Measurements from ENCODE around the gene VILL. TPM values are rescaled to one million over a fixed set of nuclear protein-coding genes. Genes with fewer than 3 reads are reported as not detected.

VILL gene
- total and polyA plus RNA-seq, 2 donors (not counting 1 experiment from before 2014, with no cell fraction given), result 2.0 to 9.4 TPM

DNA sequence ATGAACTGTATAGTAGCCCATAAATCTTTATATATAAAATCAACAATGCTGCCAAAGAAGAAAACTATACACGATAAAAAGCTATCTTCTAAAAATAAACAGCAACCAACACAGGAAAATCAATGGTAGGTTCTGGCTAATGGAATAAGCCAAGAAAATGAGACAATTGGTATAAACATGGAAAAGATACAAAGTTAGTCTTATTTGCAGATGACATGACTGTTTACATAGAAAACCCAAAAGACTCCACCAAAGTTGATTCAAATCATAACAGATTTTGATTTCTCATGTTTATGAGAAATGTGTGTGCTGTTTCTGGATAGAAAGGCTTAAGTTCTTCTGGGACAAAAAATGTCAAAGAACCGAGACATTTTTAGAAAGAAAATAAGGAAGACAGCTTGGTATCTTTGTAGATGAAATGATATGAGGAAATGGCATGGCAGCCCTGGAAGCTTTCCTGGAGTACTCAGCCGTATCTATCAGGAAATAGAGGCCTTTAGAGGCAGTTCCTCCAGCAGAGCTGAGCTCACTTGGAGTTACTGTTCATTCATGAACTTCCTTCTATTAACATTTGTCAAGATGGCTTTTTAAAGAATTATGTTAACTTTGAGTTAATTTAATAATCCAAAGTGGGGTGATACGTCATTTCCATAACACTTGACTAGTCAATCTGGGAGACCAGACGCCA lies 36.7 kb upstream of the VILL start:
- TF ChIP-seq EZH2 (IDR thresholded peaks at IDR 0.05; ENCODE audit: low read length, missing control alignments) (no peak), CTCF (conservative IDR thresholded peaks at IDR 0.05 in 1 of 2, IDR thresholded peaks at IDR 0.05 in 1 of 2; ENCODE audit: low read depth in 1 of 2, low read length in 2 of 2) (no peak)

GRCh38 chr3:37954881-37955280 lies 35.7 kb upstream of the VILL start:
- no peak for TF ChIP-seq EZH2 (IDR thresholded peaks at IDR 0.05; ENCODE audit: low read length, missing control alignments)

More for the DNA sequence above, 36.7 kb upstream of the VILL start:
- H3K9ac ChIP-seq (ENCODE audit: insufficient read depth, low read length), result no peak overlapping the region
- peak in 1 of 2 donors; percentile 35 for DNase-seq (ENCODE audit: low read depth in 2 of 2)
- peaks cover 1% of the 10 kb centered on the region for H3K36me3 ChIP-seq (ENCODE audit: control insufficient read depth, insufficient read depth, low read length)
- no peak overlapping the region for H3K4me2 ChIP-seq (ENCODE audit: extremely low read depth, insufficient read depth, low read length)
- H3K79me2 ChIP-seq (ENCODE audit: control insufficient read depth, insufficient read depth, low read length), result no peaks in the 10 kb centered on the region
- H2AFZ ChIP-seq (ENCODE audit: low read length), result no peak overlapping the region
- H3K4me1 ChIP-seq (ENCODE audit: control insufficient read depth, extremely low read depth, insufficient read depth, low read length), result peaks cover 6% of the 10 kb centered on the region
- no peaks in the 10 kb centered on the region for H3K27me3 ChIP-seq (ENCODE audit: control insufficient read depth, insufficient read depth, low read length)
- no peaks in the 10 kb centered on the region for H3K9me3 ChIP-seq (ENCODE audit: control insufficient read depth, insufficient read depth, low read depth, low read length)
- no peak overlapping the region for H3K27ac ChIP-seq (ENCODE audit: insufficient read depth, low read length)
- H4K20me1 ChIP-seq (ENCODE audit: control insufficient read depth, extremely low read depth, insufficient read depth, low read length), result no peaks in the 10 kb centered on the region
- H3K4me3 ChIP-seq (replicated peaks in 1 of 4; ENCODE audit: control extremely low read depth in 1 of 4, insufficient read depth in 1 of 4, low read depth in 3 of 4, low read length in 4 of 4), result no peak overlapping the region

GRCh38 chr3:37955918-37956707 lies 34.5 kb upstream of the VILL start:
- Histone ChIP-seq H3K9ac (ENCODE audit: insufficient read depth, low read length) (no peak overlapping the region), H3K27ac (ENCODE audit: insufficient read depth, low read length) (no peak overlapping the region)

More at GRCh38 chr3:37954881-37955280, 35.7 kb upstream of the VILL start:
- H3K79me2 ChIP-seq (ENCODE audit: control insufficient read depth, insufficient read depth, low read length), result no peaks in the 10 kb centered on the region
- no peaks in the 10 kb centered on the region for H3K9me3 ChIP-seq (ENCODE audit: control insufficient read depth, insufficient read depth, low read depth, low read length)
- peaks cover 1% of the 10 kb centered on the region for H3K36me3 ChIP-seq (ENCODE audit: control insufficient read depth, insufficient read depth, low read length)
- DNase-seq (ENCODE audit: low read depth in 2 of 2), result no peak
- H3K4me2 ChIP-seq (ENCODE audit: extremely low read depth, insufficient read depth, low read length), result no peak overlapping the region
- no peak overlapping the region for H3K27ac ChIP-seq (ENCODE audit: insufficient read depth, low read length)
- H4K20me1 ChIP-seq (ENCODE audit: control insufficient read depth, extremely low read depth, insufficient read depth, low read length), result no peaks in the 10 kb centered on the region
- H2AFZ ChIP-seq (ENCODE audit: low read length), result no peak overlapping the region
- no peak overlapping the region for H3K4me3 ChIP-seq (replicated peaks in 1 of 4; ENCODE audit: control extremely low read depth in 1 of 4, insufficient read depth in 1 of 4, low read depth in 3 of 4, low read length in 4 of 4)
- no peak overlapping the region for H3K9ac ChIP-seq (ENCODE audit: insufficient read depth, low read length)
- peaks cover 6% of the 10 kb centered on the region for H3K4me1 ChIP-seq (ENCODE audit: control insufficient read depth, extremely low read depth, insufficient read depth, low read length)
- H3K27me3 ChIP-seq (ENCODE audit: control insufficient read depth, insufficient read depth, low read length), result no peaks in the 10 kb centered on the region

More at GRCh38 chr3:37955918-37956707, 34.5 kb upstream of the VILL start:
- Histone ChIP-seq H3K9me3 (ENCODE audit: control insufficient read depth, insufficient read depth, low read depth, low read length) (no peaks in the 10 kb centered on the region), H2AFZ (ENCODE audit: low read length) (no peak overlapping the region), H3K4me3 (replicated peaks in 1 of 4; ENCODE audit: control extremely low read depth in 1 of 4, insufficient read depth in 1 of 4, low read depth in 3 of 4, low read length in 4 of 4) (no peak overlapping the region), H3K36me3 (ENCODE audit: control insufficient read depth, insufficient read depth, low read length) (peaks cover 1% of the 10 kb centered on the region), H3K4me2 (ENCODE audit: extremely low read depth, insufficient read depth, low read length) (no peak overlapping the region), H3K4me1 (ENCODE audit: control insufficient read depth, extremely low read depth, insufficient read depth, low read length) (peaks cover 4% of the 10 kb centered on the region), H4K20me1 (ENCODE audit: control insufficient read depth, extremely low read depth, insufficient read depth, low read length) (no peaks in the 10 kb centered on the region), H3K79me2 (ENCODE audit: control insufficient read depth, insufficient read depth, low read length) (no peaks in the 10 kb centered on the region), H3K27me3 (ENCODE audit: control insufficient read depth, insufficient read depth, low read length) (no peaks in the 10 kb centered on the region)
- DNase-seq (ENCODE audit: low read depth in 2 of 2), result no peak
- TF ChIP-seq CTCF (conservative IDR thresholded peaks at IDR 0.05 in 1 of 2, IDR thresholded peaks at IDR 0.05 in 1 of 2; ENCODE audit: low read depth in 1 of 2, low read length in 2 of 2) (no peak), EZH2 (IDR thresholded peaks at IDR 0.05; ENCODE audit: low read length, missing control alignments) (no peak)

Data from fibroblast of lung (primary cell).